SHP77 (cell line): Measurements from ENCODE around the gene THOC6.
A peak's percentile ranks its signal among the peaks of the same experiment; 100 is the strongest.

Experiments used
- DNase-seq, 2 experiments: peaks; one replicate each; lab custom pipeline; 2025; lab: John Stamatoyannopoulos, UW

The THOC6 gene

GRCh38 chr16:2991566-2992261 is 32.1 kb upstream of the THOC6 start:
- no peak for DNase-seq

- no peak for DNase-seq
Observed at GRCh38 chr16:2992383-2993081, 31.3 kb upstream of the THOC6 start.

DNA sequence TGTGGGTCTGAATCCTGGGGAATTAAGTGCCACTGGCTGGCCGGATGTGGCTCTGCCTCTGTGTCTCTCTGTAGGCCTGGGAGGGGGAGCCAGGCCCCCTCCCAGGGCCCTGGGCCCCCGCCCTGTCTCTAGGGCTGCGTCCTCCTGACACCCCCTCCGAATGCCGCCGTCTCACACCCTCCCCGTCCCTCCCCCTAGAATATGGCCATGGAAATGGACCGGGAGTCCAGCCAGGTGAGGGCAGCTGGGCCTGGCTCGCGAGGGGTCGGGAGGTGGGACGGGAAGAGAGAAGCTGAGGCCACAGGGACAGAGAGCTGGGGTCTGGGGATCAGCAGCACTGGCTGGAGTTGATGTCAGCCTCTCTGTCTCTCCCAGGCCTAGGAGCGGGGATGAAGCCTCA is 27.5 kb upstream of the THOC6 start:
- DNase-seq = no peak

DNA sequence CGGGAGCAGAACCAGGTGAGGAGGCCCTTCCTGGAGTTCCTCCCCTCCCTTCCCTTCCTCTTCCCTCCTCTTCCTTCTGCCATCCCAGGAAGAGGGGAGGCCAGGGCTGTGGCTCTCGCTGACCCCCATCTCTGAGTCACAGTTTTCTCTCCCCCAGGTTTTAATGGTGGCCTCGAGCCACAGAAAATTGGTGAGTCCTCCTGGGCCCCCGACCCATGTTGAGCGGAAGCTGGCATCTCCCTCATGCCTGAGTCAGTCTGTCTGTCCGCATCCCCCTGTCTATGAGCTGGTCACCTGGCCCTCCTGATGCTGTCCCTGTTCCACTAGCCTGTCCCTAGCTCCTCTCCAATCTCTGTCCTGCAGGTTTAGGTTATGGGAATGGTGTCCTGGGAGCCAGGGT is 23.9 kb upstream of the THOC6 start:
- no peak for DNase-seq

DNA sequence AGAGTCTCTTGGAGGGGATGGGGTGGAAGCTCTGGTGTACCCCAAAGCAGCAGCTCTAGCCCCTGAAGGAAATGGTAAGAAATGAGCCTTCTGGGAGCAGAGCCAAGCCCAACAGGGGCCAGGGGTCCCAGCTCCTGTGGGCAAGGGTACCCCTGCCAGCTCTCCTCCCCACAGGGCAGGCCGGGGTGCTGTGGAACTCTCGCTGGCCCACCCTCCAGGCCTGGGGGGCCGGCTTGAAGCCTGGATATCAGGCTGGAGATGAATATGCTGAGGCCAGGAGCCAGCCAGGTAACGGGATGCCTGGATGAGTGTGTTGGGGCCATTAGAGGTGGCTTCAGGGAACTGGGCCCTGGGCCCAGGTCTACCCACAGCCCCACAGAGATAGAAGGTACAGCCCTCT is 23.3 kb upstream of the THOC6 start:
- no peak for DNase-seq

- DNase-seq = no peak
Observed at GRCh38 chr16:3001316-3001715, 22.5 kb upstream of the THOC6 start.

GRCh38 chr16:3003582-3004270 is 20.1 kb upstream of the THOC6 start:
- DNase-seq = peak; percentile 97 to 98

GRCh38 chr16:3004319-3004718 is 19.5 kb upstream of the THOC6 start:
- no peak for DNase-seq

GRCh38 chr16:3004781-3005284 is 19.0 kb upstream of the THOC6 start:
- no peak for DNase-seq

DNA sequence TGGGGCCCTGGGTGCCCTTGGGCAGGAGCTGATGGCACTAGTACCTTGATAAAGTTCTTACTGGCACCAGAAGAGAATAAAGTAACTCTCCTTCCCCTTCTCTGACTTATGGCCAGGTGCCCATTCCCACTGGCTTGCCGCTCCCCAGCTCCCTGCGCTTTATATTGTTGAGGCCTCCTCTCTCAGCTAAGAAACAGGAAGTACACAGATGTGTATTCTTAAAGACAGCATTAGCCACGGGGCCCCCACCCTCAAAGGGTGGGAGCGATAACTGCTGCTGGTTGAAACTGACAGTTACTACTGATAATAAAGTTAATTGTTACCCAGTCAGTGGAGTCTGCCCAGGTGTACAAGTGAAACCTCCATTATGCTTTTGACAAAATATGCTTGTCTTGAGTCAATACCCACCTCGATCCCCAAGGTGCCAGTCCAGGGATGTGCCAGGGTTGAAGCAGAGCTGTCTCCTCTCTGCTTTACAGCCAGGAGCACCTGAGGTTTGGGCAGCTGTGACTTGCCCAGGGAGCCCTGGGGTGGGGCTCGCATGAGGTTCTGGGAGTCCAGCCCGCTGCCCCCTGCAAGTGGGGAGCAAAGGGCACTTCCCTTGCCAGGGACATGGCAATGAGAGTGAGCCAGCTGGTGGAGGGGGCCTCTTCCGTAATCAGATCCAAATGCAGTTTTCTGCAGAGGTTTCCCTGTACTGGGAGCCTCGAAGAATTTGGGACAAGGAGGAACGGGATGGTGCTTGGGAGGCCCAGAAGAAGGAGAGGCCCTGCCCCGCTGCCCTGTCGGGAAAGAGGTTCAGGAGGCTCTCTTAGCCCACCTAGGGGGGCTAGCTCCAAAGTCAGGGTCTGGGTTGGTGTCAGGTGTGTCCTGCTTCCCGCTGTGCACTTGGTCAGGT is 16.5 kb upstream of the THOC6 start:
- no peak for DNase-seq

- no peak for DNase-seq
Observed at GRCh38 chr16:3007957-3008689, 15.7 kb upstream of the THOC6 start.

- no peak for DNase-seq
Observed at GRCh38 chr16:3008690-3009037, 15.2 kb upstream of the THOC6 start.

DNA sequence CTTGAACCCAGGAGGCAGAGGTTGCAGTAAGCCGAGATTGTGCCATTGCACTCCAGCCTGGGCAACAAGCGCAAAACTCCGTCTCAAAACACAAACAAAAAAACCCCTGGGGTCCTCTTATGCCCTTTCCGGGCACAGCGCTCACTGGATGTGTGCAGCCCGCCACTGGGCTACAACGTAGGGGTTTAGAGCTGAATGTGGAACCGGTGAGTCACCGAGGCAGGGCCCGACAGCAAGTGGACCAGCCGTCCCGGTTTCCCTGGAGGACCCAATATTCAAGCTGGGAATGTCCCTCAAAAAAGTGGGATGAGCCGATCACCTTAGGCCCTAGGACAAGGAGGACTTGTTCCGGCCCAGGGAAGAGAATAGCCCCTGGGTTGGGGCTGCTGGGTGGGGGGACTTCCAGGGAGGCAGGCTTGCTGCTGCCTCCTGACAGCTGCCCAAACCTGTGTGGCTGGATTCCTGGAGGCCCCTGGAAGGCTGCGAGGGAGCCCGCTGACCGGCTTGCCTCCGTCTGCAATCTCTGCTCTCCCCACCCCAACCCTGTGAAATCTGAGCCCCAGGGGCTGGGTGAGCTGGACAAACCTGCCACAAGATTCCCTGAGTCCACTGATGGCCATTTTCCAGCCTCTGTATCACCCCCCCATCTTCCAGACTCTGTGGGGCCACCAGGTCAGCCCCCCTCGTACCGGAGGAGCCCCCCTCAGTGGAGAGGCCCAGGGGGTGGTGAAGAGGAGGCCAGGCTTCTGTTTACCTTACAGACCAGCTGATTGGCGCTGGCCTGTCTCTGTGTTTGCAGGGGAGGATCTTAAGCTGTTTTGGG is 14.1 kb upstream of the THOC6 start:
- DNase-seq = no peak

DNA sequence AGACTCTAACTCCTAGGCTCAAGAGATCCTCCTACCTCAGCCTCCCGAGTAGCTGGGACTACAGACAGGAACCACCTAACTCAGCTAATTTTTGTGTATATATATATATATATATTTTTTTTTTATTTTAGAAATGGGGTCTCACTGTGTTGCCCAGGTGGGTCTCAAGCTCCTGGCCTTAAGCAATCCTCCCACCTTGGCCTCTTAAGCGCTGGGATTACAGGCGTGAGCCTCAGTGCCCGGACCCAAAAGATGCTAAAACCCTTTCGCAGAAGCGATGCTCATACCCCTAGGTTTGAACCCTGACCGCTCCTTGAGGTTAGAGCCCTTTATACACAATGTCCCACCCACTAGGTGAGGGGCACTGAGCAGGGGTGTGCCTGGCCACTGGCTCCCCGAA is 13.3 kb upstream of the THOC6 start:
- DNase-seq = no peak

DNA sequence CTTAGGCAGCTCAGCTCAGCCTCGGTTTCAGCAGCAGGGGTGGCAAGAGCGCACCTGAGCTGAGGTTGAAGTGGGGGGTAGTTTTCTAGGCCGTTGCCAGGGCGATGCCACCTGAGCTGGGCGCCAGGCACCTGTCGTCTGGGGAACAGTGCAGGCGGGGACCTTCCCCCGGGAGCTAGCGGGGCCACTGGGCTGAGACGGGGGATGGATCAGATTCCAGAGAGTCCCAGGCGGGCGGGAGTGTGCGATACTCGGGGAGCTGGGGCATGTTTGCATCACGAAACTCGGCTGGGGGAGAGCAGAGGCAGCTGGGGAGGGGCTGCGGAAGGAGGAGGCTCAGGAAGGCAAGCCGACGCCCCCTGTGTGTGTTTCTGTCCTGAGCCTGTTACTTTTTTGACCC is 11.6 kb upstream of the THOC6 start:
- no peak for DNase-seq

DNA sequence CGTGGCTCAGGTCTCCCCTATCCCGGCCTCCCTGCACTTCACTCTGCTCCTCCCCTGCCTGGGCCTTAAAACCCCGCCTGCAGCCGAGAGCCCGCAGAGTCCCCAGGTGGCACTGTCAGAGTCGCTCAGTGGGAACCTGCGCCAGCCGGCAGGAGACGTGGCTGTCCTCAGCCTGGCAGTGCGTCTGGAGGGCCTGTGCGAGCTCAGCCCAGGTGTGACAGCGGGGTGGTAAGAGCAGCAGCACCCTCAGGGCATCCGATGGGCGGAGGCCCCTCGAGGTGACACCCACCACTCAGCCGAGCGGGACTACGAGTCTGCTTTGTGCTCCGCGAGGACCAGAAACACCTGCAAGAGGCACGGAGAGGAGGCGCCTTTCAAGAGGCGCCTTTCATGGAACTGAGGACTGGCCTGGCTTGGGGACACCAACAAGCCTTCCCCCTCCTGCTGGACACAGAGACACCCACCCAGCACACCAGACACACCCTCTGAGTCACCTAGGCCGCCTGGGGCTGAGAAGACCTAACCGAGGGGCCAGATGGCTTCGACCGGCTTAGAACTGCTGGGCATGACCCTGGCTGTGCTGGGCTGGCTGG is 10.9 kb upstream of the THOC6 start, which contains the start of gene CLDN9:
Gene CLDN9, plus strand, starts transcription at position 96 of the 593 bp plus-strand sequence. Its CDS starts 440 bp downstream, at position 536.
- DNase-seq = no peak

DNA sequence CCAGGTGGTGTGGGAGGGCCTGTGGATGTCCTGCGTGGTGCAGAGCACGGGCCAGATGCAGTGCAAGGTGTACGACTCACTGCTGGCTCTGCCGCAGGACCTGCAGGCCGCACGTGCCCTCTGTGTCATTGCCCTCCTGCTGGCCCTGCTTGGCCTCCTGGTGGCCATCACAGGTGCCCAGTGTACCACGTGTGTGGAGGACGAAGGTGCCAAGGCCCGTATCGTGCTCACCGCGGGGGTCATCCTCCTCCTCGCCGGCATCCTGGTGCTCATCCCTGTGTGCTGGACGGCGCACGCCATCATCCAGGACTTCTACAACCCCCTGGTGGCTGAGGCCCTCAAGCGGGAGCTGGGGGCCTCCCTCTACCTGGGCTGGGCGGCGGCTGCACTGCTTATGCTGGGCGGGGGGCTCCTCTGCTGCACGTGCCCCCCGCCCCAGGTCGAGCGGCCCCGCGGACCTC is 10.3 kb upstream of the THOC6 start:
- no peak for DNase-seq

DNA sequence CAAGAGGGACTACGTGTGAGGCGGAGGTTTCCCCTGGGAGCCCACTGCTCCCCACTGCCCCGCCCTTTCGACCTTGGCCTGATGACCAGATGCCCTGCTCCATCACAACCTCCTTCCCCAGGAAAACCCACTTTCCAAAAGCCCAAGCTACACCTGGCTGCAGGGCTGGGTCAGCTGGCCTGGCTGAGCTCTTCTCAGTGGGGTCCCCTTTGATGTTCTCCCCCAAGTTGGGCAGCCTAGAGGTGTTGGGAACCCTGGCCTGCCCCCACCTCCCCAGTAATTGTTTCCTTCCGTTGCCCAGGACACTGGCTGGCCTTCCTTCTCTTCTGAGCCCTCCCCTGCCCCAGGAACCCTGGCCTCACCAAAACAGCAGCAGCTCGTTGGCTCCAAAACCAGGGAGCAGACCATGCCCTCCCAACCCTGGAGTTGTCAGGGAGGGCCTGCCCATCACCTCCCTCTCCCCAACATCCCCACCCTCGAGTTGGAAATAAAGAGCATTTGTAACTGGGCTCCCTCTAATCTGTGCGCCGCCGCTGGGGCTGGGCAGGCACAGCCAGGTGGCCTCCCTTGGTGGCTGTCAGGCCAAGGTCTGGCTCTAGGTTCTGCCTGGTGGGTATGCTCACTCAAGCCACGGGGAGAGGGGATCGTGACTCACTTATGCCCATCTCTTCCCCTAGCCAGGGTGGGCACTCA is 9.7 kb upstream of the THOC6 start:
- DNase-seq = no peak

DNA sequence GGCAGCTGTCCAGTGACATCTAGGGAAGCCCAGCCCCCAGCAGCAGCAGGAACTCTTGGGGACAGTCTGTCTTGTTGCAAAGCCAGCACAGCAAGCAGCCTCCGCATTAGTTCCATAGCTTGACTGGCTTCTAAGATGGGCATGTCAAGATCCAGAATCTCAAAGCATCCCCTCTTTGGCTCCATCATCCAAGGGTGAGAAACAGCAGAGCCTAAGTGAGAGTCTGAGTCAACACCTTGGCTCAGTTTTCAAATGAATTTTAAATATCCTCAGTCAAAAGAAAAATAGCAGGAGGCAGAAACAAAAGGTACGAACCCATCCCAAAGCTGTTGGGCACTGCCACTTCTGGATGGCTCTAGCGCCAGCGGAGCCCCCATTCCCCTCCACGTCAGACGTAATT is 8.9 kb upstream of the THOC6 start:
- DNase-seq = no peak
